ENCODE measurements around the gene XBP1. TPM values are rescaled to one million over a fixed set of nuclear protein-coding genes. Genes with fewer than 3 reads are reported as not detected.

The XBP1 gene
- total and polyA plus RNA-seq, 2 of the 13 experiments (the other 11 are each of a cell fraction or from before 2014, with no cell fraction given), result 416 to 427 TPM

DNA sequence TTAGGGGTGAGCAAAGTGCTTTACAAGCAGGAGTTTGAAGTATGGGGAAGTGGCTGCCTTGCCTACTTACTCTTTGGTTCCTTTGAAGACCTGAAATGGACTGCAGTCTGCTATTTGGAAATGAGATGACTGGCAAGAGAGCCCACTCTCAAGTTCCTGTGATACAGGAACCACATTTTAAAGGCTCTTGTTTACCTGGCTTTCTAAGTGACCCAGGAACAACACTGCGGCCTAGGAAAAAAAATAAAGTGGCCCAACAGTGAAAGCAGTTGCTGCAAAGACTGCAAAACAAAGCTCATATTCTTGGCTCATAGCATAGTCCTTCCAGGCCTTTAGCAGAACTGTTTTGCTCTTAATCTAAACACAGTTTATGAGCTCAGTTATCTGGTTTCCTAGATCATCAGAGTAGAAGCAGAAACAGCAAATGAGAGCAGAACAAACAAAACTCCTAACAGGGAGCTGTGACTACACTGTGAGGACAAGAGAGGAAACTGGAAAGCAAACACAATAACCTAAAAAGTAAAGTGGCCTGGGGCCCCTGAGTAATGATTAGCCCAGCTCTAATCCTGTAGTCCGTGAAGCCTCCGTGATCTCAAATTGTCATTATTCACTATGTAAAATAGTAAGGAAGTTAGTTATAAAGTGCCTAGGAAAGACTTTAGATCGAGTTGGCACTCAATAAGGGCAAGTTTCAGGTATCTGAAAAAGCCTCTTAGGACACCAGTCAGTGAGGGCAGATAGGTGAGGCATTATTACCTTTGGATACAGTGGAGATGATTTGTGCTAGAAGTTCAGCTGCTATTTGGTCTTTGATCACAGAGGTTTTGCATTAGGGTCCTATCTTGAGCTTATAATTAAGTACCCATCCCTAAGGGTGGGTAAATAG, 16.3 kb downstream of the XBP1 start (continued):
- TF ChIP-seq, protein P1, sequence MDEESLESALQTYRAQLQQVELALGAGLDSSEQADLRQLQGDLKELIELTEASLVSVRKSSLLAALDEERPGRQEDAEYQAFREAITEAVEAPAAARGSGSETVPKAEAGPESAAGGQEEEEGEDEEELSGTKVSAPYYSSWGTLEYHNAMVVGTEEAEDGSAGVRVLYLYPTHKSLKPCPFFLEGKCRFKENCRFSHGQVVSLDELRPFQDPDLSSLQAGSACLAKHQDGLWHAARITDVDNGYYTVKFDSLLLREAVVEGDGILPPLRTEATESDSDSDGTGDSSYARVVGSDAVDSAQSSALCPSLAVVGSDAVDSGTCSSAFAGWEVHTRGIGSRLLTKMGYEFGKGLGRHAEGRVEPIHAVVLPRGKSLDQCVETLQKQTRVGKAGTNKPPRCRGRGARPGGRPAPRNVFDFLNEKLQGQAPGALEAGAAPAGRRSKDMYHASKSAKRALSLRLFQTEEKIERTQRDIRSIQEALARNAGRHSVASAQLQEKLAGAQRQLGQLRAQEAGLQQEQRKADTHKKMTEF (CRISPR knock-in tag; IDR thresholded peaks at IDR 0.05), result peak; percentile 80
- TF ChIP-seq FOXC1 (CRISPR knock-in tag; IDR thresholded peaks at IDR 0.05; ENCODE audit: borderline replicate concordance) (no peak), REPIN1 (CRISPR knock-in tag; IDR thresholded peaks at IDR 0.05; ENCODE audit: borderline replicate concordance, low read depth) (peak; percentile 50; the same call in 1 of the 2 replicates), ZNF451 (CRISPR knock-in tag; IDR thresholded peaks at IDR 0.05) (no peak), ZNF33B (CRISPR knock-in tag; IDR thresholded peaks at IDR 0.05) (no peak), ARID2 (CRISPR knock-in tag; IDR thresholded peaks at IDR 0.05; ENCODE audit: borderline replicate concordance) (peak; percentile 34; the same call in 1 of the 2 replicates), POGZ (CRISPR knock-in tag; IDR thresholded peaks at IDR 0.05) (peak; percentile 52), NR2F2 (IDR thresholded peaks at IDR 0.05; ENCODE audit: borderline replicate concordance, low read depth) (no peak)
- TF ChIP-seq, protein P2, sequence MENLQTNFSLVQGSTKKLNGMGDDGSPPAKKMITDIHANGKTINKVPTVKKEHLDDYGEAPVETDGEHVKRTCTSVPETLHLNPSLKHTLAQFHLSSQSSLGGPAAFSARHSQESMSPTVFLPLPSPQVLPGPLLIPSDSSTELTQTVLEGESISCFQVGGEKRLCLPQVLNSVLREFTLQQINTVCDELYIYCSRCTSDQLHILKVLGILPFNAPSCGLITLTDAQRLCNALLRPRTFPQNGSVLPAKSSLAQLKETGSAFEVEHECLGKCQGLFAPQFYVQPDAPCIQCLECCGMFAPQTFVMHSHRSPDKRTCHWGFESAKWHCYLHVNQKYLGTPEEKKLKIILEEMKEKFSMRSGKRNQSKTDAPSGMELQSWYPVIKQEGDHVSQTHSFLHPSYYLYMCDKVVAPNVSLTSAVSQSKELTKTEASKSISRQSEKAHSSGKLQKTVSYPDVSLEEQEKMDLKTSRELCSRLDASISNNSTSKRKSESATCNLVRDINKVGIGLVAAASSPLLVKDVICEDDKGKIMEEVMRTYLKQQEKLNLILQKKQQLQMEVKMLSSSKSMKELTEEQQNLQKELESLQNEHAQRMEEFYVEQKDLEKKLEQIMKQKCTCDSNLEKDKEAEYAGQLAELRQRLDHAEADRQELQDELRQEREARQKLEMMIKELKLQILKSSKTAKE (CRISPR knock-in tag; IDR thresholded peaks at IDR 0.05; ENCODE audit: borderline replicate concordance), result no peak
- TF ChIP-seq, protein P3, sequence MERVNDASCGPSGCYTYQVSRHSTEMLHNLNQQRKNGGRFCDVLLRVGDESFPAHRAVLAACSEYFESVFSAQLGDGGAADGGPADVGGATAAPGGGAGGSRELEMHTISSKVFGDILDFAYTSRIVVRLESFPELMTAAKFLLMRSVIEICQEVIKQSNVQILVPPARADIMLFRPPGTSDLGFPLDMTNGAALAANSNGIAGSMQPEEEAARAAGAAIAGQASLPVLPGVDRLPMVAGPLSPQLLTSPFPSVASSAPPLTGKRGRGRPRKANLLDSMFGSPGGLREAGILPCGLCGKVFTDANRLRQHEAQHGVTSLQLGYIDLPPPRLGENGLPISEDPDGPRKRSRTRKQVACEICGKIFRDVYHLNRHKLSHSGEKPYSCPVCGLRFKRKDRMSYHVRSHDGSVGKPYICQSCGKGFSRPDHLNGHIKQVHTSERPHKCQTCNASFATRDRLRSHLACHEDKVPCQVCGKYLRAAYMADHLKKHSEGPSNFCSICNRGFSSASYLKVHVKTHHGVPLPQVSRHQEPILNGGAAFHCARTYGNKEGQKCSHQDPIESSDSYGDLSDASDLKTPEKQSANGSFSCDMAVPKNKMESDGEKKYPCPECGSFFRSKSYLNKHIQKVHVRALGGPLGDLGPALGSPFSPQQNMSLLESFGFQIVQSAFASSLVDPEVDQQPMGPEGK (CRISPR knock-in tag; IDR thresholded peaks at IDR 0.05), result no peak; the same call in 1 of the 2 replicates
- TF ChIP-seq, protein P4, sequence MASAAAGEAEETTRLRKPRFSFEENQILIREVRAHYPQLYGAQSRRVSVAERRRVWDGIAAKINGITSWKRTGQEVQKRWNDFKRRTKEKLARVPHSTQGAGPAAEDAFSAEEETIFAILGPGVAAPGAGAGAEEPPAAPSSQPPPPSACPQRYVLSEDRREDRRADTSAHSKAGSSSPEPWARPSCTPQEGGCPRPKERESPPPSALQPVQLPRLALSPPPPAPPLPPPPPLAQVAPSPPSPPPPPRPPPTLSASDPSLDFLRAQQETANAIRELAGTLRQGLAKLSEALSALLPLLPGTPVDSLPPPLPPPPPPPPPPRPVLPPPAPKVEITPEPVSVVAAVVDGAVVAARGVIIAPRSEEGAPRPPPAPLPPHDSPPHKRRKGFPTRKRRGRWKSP (CRISPR knock-in tag; IDR thresholded peaks at IDR 0.05), result peak; percentile 43; the same call in 1 of the 2 replicates
- TF ChIP-seq, protein P5, sequence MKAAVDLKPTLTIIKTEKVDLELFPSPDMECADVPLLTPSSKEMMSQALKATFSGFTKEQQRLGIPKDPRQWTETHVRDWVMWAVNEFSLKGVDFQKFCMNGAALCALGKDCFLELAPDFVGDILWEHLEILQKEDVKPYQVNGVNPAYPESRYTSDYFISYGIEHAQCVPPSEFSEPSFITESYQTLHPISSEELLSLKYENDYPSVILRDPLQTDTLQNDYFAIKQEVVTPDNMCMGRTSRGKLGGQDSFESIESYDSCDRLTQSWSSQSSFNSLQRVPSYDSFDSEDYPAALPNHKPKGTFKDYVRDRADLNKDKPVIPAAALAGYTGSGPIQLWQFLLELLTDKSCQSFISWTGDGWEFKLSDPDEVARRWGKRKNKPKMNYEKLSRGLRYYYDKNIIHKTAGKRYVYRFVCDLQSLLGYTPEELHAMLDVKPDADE (CRISPR knock-in tag; IDR thresholded peaks at IDR 0.05), result no peak
- TF ChIP-seq, protein P6, sequence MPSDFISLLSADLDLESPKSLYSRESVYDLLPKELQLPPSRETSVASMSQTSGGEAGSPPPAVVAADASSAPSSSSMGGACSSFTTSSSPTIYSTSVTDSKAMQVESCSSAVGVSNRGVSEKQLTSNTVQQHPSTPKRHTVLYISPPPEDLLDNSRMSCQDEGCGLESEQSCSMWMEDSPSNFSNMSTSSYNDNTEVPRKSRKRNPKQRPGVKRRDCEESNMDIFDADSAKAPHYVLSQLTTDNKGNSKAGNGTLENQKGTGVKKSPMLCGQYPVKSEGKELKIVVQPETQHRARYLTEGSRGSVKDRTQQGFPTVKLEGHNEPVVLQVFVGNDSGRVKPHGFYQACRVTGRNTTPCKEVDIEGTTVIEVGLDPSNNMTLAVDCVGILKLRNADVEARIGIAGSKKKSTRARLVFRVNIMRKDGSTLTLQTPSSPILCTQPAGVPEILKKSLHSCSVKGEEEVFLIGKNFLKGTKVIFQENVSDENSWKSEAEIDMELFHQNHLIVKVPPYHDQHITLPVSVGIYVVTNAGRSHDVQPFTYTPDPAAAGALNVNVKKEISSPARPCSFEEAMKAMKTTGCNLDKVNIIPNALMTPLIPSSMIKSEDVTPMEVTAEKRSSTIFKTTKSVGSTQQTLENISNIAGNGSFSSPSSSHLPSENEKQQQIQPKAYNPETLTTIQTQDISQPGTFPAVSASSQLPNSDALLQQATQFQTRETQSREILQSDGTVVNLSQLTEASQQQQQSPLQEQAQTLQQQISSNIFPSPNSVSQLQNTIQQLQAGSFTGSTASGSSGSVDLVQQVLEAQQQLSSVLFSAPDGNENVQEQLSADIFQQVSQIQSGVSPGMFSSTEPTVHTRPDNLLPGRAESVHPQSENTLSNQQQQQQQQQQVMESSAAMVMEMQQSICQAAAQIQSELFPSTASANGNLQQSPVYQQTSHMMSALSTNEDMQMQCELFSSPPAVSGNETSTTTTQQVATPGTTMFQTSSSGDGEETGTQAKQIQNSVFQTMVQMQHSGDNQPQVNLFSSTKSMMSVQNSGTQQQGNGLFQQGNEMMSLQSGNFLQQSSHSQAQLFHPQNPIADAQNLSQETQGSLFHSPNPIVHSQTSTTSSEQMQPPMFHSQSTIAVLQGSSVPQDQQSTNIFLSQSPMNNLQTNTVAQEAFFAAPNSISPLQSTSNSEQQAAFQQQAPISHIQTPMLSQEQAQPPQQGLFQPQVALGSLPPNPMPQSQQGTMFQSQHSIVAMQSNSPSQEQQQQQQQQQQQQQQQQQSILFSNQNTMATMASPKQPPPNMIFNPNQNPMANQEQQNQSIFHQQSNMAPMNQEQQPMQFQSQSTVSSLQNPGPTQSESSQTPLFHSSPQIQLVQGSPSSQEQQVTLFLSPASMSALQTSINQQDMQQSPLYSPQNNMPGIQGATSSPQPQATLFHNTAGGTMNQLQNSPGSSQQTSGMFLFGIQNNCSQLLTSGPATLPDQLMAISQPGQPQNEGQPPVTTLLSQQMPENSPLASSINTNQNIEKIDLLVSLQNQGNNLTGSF (CRISPR knock-in tag; IDR thresholded peaks at IDR 0.05), result no peak

Data from HepG2 (cell line).